HepG2 (cell line): ENCODE results near the gene ARTN.

Experiments used
- CTCF ChIP-seq: sonication (generic); formaldehyde crosslinking; IDR thresholded peaks from 2 replicates; pipeline ENCODE4 v1.5.0; 2020; ENCODE audit warnings: mild to moderate bottlenecking, missing genetic modification reagents, moderate library complexity
- EZH2 ChIP-seq: conservative IDR thresholded peaks from 2 replicates; pipeline ENCODE4 v1.6.1; 2012; ENCODE audit warnings: mild to moderate bottlenecking, low read depth, low read length, moderate library complexity
- PHF20 ChIP-seq: sonication (generic); formaldehyde crosslinking; IDR thresholded peaks from 2 replicates; pipeline ENCODE4 v1.5.0; 2020; ENCODE audit warnings: mild to moderate bottlenecking, missing genetic modification reagents
- PTBP1 ChIP-seq: fragments of 200-400 bp; formaldehyde crosslinking; IDR thresholded peaks from 2 replicates; pipeline ENCODE4 v1.6.1; 2018; ENCODE audit warnings: low read length, low read depth; ENCODE audit not compliant: poor library complexity, severe bottlenecking
- ZMAT5 ChIP-seq: sonication (generic); formaldehyde crosslinking; IDR thresholded peaks from 2 replicates; pipeline ENCODE4 v1.5.0; 2020; ENCODE audit warnings: mild to moderate bottlenecking, low read depth, missing genetic modification reagents, borderline replicate concordance

GRCh38 chr1:43976890-43977289 is 43.3 kb downstream of the ARTN start:
- TF ChIP-seq PTBP1 (no peak), PHF20 (CRISPR knock-in tag) (no peak), EZH2 (no peak), ZMAT5 (CRISPR knock-in tag) (no peak), CTCF (no peak)
